MM.1S (cell line): Measurements from ENCODE around the gene CDK8.

ENCODE experiments used
- EZH2 ChIP-seq: fragments of 300-600 bp; sonication (generic); optimal IDR thresholded peaks from 2 replicates; pipeline ENCODE3; 2017; ENCODE audit warnings: low read depth, mild to moderate bottlenecking, antibody characterized with exemption, low read length, mixed read lengths
- TF ChIP-seq, protein P1 (sequence below): fragments of 300-600 bp; sonication (generic); IDR thresholded peaks from 2 replicates; pipeline ENCODE4 v1.5.1; 2016; ENCODE audit warnings: antibody characterized with exemption, low read length, mixed read lengths

DNA sequence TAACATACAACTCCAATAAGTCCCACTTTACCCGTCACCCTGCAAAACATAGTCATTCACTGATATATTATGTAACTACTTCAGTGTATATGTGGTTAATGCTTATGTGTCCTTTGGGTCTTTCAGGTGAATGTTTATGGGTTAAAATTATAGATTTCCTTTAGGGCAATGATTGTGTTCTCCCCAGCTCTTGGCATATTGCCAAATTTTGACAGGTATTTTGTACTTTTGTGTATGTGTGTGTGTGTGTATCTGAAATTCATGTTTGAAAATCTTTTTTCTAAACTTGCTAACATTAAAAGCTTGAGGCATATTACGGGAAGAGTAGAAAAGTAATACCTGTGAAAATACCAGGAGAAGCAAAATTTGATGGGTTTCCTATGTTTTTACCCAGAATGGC is 8.2 kb downstream of the CDK8 start:
- TF ChIP-seq, protein P1, sequence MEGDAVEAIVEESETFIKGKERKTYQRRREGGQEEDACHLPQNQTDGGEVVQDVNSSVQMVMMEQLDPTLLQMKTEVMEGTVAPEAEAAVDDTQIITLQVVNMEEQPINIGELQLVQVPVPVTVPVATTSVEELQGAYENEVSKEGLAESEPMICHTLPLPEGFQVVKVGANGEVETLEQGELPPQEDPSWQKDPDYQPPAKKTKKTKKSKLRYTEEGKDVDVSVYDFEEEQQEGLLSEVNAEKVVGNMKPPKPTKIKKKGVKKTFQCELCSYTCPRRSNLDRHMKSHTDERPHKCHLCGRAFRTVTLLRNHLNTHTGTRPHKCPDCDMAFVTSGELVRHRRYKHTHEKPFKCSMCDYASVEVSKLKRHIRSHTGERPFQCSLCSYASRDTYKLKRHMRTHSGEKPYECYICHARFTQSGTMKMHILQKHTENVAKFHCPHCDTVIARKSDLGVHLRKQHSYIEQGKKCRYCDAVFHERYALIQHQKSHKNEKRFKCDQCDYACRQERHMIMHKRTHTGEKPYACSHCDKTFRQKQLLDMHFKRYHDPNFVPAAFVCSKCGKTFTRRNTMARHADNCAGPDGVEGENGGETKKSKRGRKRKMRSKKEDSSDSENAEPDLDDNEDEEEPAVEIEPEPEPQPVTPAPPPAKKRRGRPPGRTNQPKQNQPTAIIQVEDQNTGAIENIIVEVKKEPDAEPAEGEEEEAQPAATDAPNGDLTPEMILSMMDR, result no peak
- no peak for TF ChIP-seq EZH2
